GM21381 (cell line): ENCODE measurements around the gene USP22.

Experiments
- ATAC-seq: cut with Tn5 transposase; IDR thresholded peaks from one replicate; pipeline ENCODE4 v1.9.1; 2021; ENCODE audit warnings: mild to moderate bottlenecking, moderate library complexity; ENCODE audit not compliant: unreplicated experiment

USP22 gene

DNA sequence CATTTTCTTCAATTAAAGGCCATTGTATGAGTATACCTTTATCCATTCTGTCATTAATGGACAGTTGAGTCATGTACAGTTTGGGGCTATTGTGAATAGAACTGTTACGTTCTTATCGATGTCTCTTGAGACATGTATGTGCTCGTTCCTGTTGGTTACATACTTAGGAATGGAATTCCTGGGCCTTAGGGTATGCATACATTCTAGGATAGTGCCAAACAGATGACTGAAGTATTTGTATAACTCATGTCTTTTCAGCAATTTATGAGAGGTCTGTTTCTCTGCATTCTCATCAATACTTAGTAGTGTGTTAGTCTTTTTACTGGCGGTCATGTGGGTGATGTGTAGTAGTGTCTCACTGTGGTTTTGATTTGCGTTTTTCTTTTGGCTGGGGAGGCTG is 81.2 kb downstream of the USP22 start:
- no peak for ATAC-seq

DNA sequence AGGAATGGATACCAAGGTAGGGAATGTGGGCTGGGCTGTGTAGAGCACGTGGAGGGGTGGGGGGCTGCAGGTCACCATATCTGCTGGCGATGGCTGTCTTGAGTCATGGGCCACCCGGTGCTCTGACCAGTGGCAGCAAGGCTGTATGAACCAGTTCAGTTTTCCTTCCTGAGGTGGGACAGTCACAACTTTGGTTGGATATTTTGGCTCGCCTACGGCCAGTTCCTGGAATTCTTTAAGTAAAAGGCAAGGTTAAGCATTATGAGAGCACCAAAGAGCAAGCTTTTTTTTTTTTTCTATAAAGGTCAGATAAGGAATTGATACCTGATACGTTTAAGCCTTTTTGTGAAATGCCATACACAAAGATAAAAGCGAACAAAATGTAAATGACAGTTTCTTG is 81.9 kb downstream of the USP22 start:
- no peak for ATAC-seq

DNA sequence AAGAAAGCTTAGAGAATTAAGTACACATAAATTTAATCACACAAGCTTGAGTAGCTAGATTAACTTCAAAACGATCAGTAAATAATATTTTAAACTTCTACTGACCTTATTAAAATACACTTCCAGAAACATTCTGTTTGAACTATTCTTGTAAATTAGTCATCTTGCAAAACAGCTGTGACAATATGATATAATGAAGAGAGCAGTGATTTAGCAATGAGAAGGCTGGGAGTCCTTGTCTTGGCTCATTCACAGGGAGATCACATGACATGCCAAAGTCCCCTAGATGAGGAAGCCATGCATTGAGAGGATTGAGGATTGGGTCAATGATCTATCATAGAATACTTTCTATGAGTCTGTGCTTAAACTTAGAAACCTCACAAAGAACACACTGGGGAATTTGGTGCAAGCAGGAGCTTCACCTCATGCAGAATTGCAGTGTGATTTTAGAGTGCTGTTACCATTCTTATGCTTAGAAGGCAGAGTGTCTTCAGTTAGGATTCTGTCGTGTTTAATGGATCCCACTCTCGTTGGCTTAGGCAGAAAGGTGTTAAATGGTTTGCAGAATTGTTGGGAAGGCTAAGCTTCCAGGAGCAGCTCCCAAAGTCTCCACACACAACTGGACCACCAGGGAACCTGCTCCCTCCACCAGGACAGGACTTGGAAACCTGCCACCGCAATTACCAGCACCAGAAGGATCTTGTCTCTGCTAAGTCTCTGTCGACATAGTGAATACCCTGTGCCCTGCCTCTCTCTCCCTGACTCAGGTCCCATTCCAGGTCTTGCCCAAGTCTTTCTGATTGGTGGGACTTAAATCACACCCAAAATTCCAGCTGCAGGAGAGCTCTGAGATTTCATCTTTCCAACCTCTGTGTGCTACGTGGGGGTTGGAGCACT is 87.1 kb downstream of the USP22 start:
- no peak for ATAC-seq

DNA sequence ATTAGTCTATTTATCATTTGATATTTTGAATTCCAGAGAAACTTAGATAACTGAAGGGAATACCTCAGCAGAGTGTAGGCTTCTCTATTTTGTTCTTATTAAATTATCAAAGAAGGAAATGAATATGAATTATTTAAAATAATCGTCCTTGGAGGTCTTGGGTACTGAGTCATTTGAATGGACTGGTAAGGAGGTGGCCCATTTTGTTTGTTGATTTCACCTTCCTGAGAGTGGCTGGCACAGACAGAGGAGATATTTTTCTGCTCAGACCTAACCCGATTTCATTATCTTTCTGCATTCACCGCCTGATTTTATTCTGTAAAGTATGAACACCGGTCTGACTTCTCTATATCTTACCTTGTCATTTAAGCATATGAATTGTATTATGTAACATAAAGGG is 88.0 kb downstream of the USP22 start:
- ATAC-seq, result no peak

DNA sequence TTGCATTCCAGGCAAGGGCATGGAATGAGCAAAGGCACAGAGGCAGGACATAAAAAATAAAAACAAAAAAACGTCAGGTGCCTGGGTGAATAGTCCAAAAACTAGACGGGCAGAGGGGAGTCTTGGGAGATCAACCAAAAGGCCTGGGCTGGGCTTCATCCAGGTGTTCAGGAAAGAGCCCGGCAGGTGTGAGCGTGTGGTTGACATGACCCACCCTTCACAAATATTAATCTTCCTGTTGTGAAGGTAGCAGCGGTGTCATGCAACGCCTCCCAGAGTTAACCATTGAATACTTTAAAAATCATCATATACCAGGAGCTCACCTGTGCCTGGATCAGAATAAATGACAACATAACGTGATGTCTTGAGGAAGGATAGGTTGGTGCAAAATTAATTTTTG is 90.6 kb downstream of the USP22 start:
- ATAC-seq, result no peak
